Spinal cord (tissue), 10 donors: Measurements from ENCODE around the gene TMEM30B. TPM values are rescaled to one million over a fixed set of nuclear protein-coding genes. Genes with fewer than 3 reads are reported as not detected.

Source experiments
- DNase-seq, 6 donors: peaks; one replicate each; pipeline versions ENCODE4 v3.0.0 to v3.0.0-alpha.2; 2013 to 2015; ENCODE audit warnings: low spot score in 6 of 6, low read depth in 4 of 6
- H3K27ac ChIP-seq: one replicate; pipeline ENCODE4 v1.5.1; 2013; ENCODE audit warnings: low read depth, low read length, control low read depth
- H3K27me3 ChIP-seq: one replicate; pipeline ENCODE4 v1.6.1; 2013; ENCODE audit warnings: low read length; ENCODE audit not compliant: control insufficient read depth, insufficient read depth
- H3K36me3 ChIP-seq: one replicate; pipeline ENCODE4 v1.6.1; 2013; ENCODE audit warnings: low read length; ENCODE audit not compliant: control insufficient read depth, insufficient read depth
- H3K4me1 ChIP-seq: one replicate; pipeline ENCODE4 v1.6.1; 2013; ENCODE audit warnings: low read length; ENCODE audit not compliant: control insufficient read depth, insufficient read depth
- H3K4me3 ChIP-seq: one replicate; pipeline ENCODE4 v1.5.1; 2013; ENCODE audit warnings: low read depth, low read length, control low read depth
- H3K9me3 ChIP-seq: one replicate; pipeline ENCODE4 v1.6.1; 2013; ENCODE audit warnings: low read length; ENCODE audit not compliant: control insufficient read depth, insufficient read depth
- WGBS: methylation state at CpG from one replicate; pipeline ENCODE4 v1.1.5; 2013; ENCODE audit warnings: missing lambda C conversion rate; ENCODE audit not compliant: insufficient coverage; 5-methylcytosine and 5-hydroxymethylcytosine counted together
- polyA plus RNA-seq, 2 donors: library from polyadenylated mRNA; unstranded; fragments of 120-200 nt; gene quantifications; one replicate each; pipeline ENCODE4 v1.2.1, GENCODE V29; 2013; ENCODE audit not compliant: insufficient read length in 2 of 2
- total RNA-seq, 2 donors: library from RNA; depleted of rRNA in 1 of 2; stranded (reverse); fragments of 120-200 nt in 1 of 2; fragments of >200 nt in 1 of 2; gene quantifications; one replicate each; pipeline versions ENCODE4 v1.2.3 to v1.2.4, GENCODE V29; 2013 to 2014
- donor health status: healthy.

TMEM30B gene
- total and polyA plus RNA-seq, 4 donors, result 0.14 to 11.8 (median 5.3) TPM

DNA sequence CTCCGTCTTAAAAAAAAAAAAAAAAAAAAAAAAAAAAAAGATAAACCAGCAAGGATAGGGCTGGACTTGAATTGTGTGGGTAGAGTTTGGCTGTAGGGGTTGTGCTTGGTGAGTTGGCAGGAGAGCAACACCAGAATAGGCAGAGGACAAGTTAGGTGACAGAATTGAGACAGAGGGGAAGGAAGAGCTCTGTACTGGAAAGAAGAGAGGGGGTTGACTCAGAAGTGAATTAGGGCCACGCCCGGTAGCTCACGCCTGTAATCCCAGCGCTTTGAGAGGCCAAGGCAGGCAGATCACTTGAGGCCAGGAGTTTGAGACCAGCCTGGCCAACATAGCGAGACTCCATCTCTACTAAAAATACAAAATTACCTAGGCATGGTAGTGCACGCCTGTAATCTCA is 6.1 kb upstream of the TMEM30B start:
- H3K4me1 ChIP-seq, result no peaks in the 10 kb centered on the region
- WGBS, result no CpG with 5 or more reads among the region's 7 CpGs
- no peak overlapping the region for H3K4me3 ChIP-seq
- DNase-seq, result no peak
- no peaks in the 10 kb centered on the region for H3K9me3 ChIP-seq
- H3K27ac ChIP-seq, result no peak overlapping the region
- H3K36me3 ChIP-seq, result no peaks in the 10 kb centered on the region
- peaks cover 20% of the 10 kb centered on the region for H3K27me3 ChIP-seq

DNA sequence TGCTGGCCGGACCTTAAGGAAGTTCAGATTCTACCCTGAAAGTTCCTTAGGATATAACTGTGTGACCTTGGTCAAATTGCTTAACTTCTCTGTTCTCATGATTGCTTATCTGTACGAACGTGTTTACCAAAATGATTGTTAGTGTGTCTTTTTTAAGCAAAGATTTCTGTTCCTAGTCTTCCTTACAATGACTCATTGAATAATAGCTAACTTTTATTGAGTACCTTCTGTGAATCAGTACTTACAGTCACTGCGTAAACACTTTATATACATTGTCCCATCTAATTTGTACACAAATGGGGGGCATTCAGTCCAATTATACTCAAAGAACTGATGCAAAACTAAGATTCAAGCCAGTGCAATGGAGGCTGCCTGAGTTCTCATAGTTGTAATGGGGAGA is 4.2 kb upstream of the TMEM30B start:
- Histone ChIP-seq H3K27ac (no peak overlapping the region), H3K36me3 (no peaks in the 10 kb centered on the region), H3K4me3 (no peak overlapping the region), H3K27me3 (peaks cover 36% of the 10 kb centered on the region), H3K4me1 (peaks cover 7% of the 10 kb centered on the region), H3K9me3 (no peaks in the 10 kb centered on the region)
- DNase-seq, result no peak
- no CpG with 5 or more reads among the region's 4 CpGs for WGBS

DNA sequence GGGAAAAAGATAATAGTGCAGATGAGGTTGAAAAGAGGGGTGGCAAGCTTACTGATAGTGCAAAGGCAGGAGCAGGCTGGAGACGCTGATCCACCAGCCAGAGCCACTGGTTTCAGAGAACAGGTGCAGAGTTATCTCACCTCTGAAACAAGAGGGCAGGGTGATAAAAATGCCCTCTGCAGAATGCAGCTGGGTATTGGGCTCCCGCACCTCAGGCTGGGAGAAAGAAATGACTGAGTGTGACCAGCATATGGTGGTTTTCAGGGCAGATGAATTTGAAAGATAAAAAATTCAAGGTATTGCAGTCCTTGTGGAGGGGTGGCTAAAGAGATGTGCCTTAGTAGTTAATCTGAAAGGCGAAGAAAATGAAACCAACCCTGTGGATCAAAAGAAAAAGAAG is 2.9 kb upstream of the TMEM30B start:
- DNase-seq, result no peak
- WGBS, result 86% methylated on average over 3 of the region's 3 CpGs
- Histone ChIP-seq H3K27ac (no peak overlapping the region), H3K4me3 (no peak overlapping the region), H3K9me3 (no peaks in the 10 kb centered on the region), H3K36me3 (no peaks in the 10 kb centered on the region), H3K27me3 (peaks cover 50% of the 10 kb centered on the region), H3K4me1 (peaks cover 13% of the 10 kb centered on the region)

GRCh38 chr14:61282746-61283145 is 1.6 kb upstream of the TMEM30B start:
- no peak for DNase-seq
- no CpG with 5 or more reads among the region's 2 CpGs for WGBS
- H3K27me3 ChIP-seq, result peaks cover 53% of the 10 kb centered on the region

GRCh38 chr14:61281948-61282275 is 774 bp upstream of the TMEM30B start:
- Histone ChIP-seq H3K27me3 (peaks cover 53% of the 10 kb centered on the region), H3K27ac (no peak overlapping the region)

More at GRCh38 chr14:61282746-61283145, 1.6 kb upstream of the TMEM30B start:
- H3K4me3 ChIP-seq, result no peak overlapping the region
- peaks cover 13% of the 10 kb centered on the region for H3K4me1 ChIP-seq
- no peaks in the 10 kb centered on the region for H3K9me3 ChIP-seq
- H3K36me3 ChIP-seq, result no peaks in the 10 kb centered on the region
- H3K27ac ChIP-seq, result no peak overlapping the region

DNA sequence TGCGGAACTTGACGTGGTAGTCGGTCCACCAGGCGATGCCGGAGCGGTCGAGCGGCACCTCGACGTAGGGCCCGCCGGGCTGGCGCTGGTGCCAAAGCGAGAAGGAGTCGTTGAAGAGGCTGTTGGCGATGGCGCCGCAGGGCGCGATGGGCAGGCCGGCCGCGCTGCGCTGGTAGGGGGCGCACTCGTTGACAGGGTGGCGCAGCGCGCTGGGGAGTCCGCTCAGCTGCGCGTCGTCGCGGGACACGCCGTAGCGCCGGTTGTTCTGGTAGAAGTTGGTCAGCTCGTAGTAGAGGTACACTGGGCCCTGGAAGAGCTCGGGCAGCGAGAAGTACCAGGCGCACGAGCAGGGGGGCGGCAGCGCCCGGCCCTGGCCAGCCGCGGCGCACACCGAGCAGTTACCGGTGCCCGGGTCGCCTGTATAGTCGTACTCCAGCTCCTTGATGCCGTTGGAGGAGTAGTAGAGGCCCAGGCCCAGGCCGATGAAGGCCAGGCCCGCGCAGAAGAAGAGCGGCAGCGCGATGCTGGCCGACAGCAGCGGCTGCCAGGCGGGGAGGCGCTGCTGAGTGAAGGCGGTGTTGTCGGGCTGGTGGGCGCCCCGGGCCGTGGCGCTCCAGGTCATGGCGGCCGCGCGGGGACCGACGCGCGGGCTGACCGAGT is 482 bp downstream of the TMEM30B start:
- peaks cover 13% of the 10 kb centered on the region for H3K4me1 ChIP-seq
- no peaks in the 10 kb centered on the region for H3K9me3 ChIP-seq
- WGBS, result under 1% methylated on average over 81 of the region's 81 CpGs
- peak in 2 of 6 donors; percentile 52 to 67 for DNase-seq
- peaks cover 54% of the 10 kb centered on the region for H3K27me3 ChIP-seq
- H3K36me3 ChIP-seq, result no peaks in the 10 kb centered on the region
- no peak overlapping the region for H3K27ac ChIP-seq
- H3K4me3 ChIP-seq, result peak overlapping the region; percentile 28

More at GRCh38 chr14:61281948-61282275, 774 bp upstream of the TMEM30B start:
- WGBS, result no CpG with 5 or more reads among the region's 1 CpG
- H3K9me3 ChIP-seq, result no peaks in the 10 kb centered on the region
- H3K4me1 ChIP-seq, result peaks cover 13% of the 10 kb centered on the region
- H3K36me3 ChIP-seq, result no peaks in the 10 kb centered on the region
- H3K4me3 ChIP-seq, result no peak overlapping the region
- no peak for DNase-seq

DNA sequence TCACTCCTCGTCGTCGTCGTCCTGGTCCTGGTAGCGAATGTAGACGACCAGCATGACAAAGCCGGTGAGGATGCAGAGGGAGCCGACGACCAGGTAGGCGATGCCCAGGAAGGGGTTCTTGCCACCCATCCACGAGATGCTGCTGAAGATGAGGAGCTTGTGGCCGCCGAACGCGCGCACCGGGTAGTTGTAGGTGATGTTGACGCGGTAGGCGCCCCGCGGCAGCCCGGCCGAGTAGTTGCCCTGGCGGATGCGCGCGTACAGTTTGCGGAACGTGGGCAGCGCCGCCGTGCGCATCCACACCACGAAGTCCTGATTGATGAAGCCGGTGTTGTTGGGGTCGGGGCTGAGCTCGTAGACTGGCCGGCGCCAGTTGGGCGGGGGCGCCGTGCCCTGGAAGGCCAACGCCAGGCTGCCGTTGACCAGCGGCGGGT is 1.0 kb downstream of the TMEM30B start:
- Histone ChIP-seq H3K9me3 (no peaks in the 10 kb centered on the region), H3K27me3 (peaks cover 56% of the 10 kb centered on the region), H3K36me3 (no peaks in the 10 kb centered on the region), H3K4me3 (peak overlapping the region; percentile 28), H3K4me1 (peaks cover 13% of the 10 kb centered on the region), H3K27ac (peak overlapping the region; percentile 36)
- WGBS, result 6% methylated on average over 47 of the region's 47 CpGs
- no peak for DNase-seq

GRCh38 chr14:61279082-61279481 is 2.1 kb downstream of the TMEM30B start:
- no peak overlapping the region for H3K27ac ChIP-seq
- no peaks in the 10 kb centered on the region for H3K9me3 ChIP-seq
- peaks cover 55% of the 10 kb centered on the region for H3K27me3 ChIP-seq
- H3K4me1 ChIP-seq, result peaks cover 13% of the 10 kb centered on the region
- DNase-seq, result no peak
- H3K4me3 ChIP-seq, result peak overlapping the region; percentile 28
- H3K36me3 ChIP-seq, result no peaks in the 10 kb centered on the region
- whole genome bisulfite sequencing, result 88% methylated on average over 5 of the region's 5 CpGs

- Histone ChIP-seq H3K9me3 (no peaks in the 10 kb centered on the region), H3K27me3 (peaks cover 46% of the 10 kb centered on the region), H3K36me3 (no peaks in the 10 kb centered on the region), H3K4me1 (peaks cover 13% of the 10 kb centered on the region), H3K4me3 (no peak overlapping the region), H3K27ac (no peak overlapping the region)
- no peak for DNase-seq
- WGBS, result no CpG with 5 or more reads among the region's 4 CpGs
Observed at GRCh38 chr14:61277784-61278183, 3.4 kb downstream of the TMEM30B start.

DNA sequence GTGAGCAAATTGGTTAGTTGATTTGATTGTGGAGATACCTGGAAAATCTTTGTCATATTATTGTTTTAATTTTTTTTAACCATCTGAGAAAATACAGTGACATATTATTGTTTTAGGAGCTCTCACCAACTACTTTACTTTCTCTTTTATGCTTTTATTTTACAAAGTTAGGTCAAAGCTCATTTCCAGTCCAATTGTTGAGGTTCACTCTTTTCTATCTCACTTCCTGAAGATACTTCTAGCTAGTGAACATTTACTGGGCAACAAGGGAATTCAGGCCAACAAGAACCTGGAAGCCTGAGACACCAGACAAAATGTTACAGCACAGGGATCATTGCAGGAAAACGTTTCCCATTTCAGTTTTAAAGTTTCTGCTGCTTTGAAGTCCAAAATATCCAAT is 3.9 kb downstream of the TMEM30B start:
- no CpG with 5 or more reads among the region's 1 CpG for WGBS
- Histone ChIP-seq H3K27me3 (peaks cover 41% of the 10 kb centered on the region), H3K4me1 (peaks cover 13% of the 10 kb centered on the region), H3K9me3 (no peaks in the 10 kb centered on the region), H3K27ac (no peak overlapping the region), H3K4me3 (no peak overlapping the region), H3K36me3 (no peaks in the 10 kb centered on the region)
- DNase-seq, result no peak
